HEK293 (cell line): Measurements from ENCODE around the gene ADAMTSL5.

Experiments
- GFI1B ChIP-seq: fragments of 450-650 bp; formaldehyde crosslinking; IDR thresholded peaks from 2 replicates; pipeline ENCODE4 v1.5.1; 2016; ENCODE audit warnings: missing biosample characterization, missing genetic modification characterization
- KLF10 ChIP-seq: fragments of 450-650 bp; IDR thresholded peaks from 2 replicates; pipeline ENCODE4 v1.5.1; 2018; ENCODE audit warnings: missing biosample characterization, mild to moderate bottlenecking, missing genetic modification characterization
- KLF8 ChIP-seq: fragments of 450-650 bp; formaldehyde crosslinking; IDR thresholded peaks from 2 replicates; pipeline ENCODE4 v1.5.1; 2016; ENCODE audit warnings: missing biosample characterization, missing genetic modification characterization
- PBX3 ChIP-seq: sonication (generic); formaldehyde crosslinking; IDR thresholded peaks from 2 replicates; pipeline ENCODE4 v1.8.1; 2022; ENCODE audit warnings: mild to moderate bottlenecking, moderate library complexity, missing genetic modification reagents
- TRIM28 ChIP-seq: IDR thresholded peaks from 2 replicates; pipeline ENCODE4 v1.6.1; 2011; ENCODE audit warnings: low read length, control low read depth, borderline replicate concordance
- ZBTB1 ChIP-seq: fragments of 450-650 bp; formaldehyde crosslinking; IDR thresholded peaks from 2 replicates; pipeline ENCODE4 v1.5.1; 2016; ENCODE audit warnings: missing biosample characterization, missing genetic modification characterization
- ZBTB10 ChIP-seq: fragments of 450-650 bp; formaldehyde crosslinking; IDR thresholded peaks from 2 replicates; pipeline ENCODE4 v1.5.1; 2016; ENCODE audit warnings: missing biosample characterization, missing genetic modification characterization
- ZBTB21 ChIP-seq: fragments of 450-650 bp; formaldehyde crosslinking; IDR thresholded peaks from 2 replicates; pipeline ENCODE4 v1.5.1; 2017; ENCODE audit warnings: missing biosample characterization, missing genetic modification characterization
- ZBTB7A ChIP-seq: fragments of 450-650 bp; formaldehyde crosslinking; IDR thresholded peaks from 2 replicates; pipeline ENCODE4 v1.5.1; 2016; ENCODE audit warnings: low read depth, missing biosample characterization, missing genetic modification characterization
- ZFP37 ChIP-seq: fragments of 450-650 bp; formaldehyde crosslinking; IDR thresholded peaks from 2 replicates; pipeline ENCODE4 v1.5.1; 2016; ENCODE audit warnings: missing biosample characterization, missing genetic modification characterization
- ZNF132 ChIP-seq: fragments of 450-650 bp; formaldehyde crosslinking; IDR thresholded peaks from 2 replicates; pipeline ENCODE4 v1.5.1; 2017; ENCODE audit warnings: missing biosample characterization, missing genetic modification characterization, borderline replicate concordance
- ZNF174 ChIP-seq: fragments of 450-650 bp; formaldehyde crosslinking; IDR thresholded peaks from 2 replicates; pipeline ENCODE4 v1.5.0; 2017; ENCODE audit warnings: missing biosample characterization, mild to moderate bottlenecking, missing genetic modification characterization
- ZNF311 ChIP-seq: fragments of 450-650 bp; formaldehyde crosslinking; IDR thresholded peaks from 2 replicates; pipeline ENCODE4 v1.5.1; 2017; ENCODE audit warnings: missing biosample characterization, missing genetic modification characterization, borderline replicate concordance
- ZNF366 ChIP-seq: fragments of 450-650 bp; formaldehyde crosslinking; conservative IDR thresholded peaks from 2 replicates; pipeline ENCODE4 v1.5.1; 2016; ENCODE audit warnings: missing biosample characterization, missing genetic modification characterization
- ZNF394 ChIP-seq: fragments of 450-650 bp; formaldehyde crosslinking; IDR thresholded peaks from 2 replicates; pipeline ENCODE4 v1.5.1; 2016; ENCODE audit warnings: missing biosample characterization, missing genetic modification characterization, mild to moderate bottlenecking, moderate library complexity, borderline replicate concordance
- ZNF510 ChIP-seq: fragments of 450-650 bp; formaldehyde crosslinking; IDR thresholded peaks from 2 replicates; pipeline ENCODE4 v1.5.1; 2018; ENCODE audit warnings: mild to moderate bottlenecking, missing genetic modification characterization, missing biosample characterization; ENCODE audit not compliant: insufficient replicate concordance
- ZNF530 ChIP-seq: fragments of 450-650 bp; formaldehyde crosslinking; IDR thresholded peaks from 2 replicates; pipeline ENCODE4 v1.5.1; 2016; ENCODE audit warnings: low read depth, missing biosample characterization, missing genetic modification characterization
- ZNF544 ChIP-seq: fragments of 450-650 bp; formaldehyde crosslinking; IDR thresholded peaks from 2 replicates; pipeline ENCODE4 v1.5.0; 2017; ENCODE audit warnings: missing biosample characterization, missing genetic modification characterization
- ZNF560 ChIP-seq: fragments of 450-650 bp; formaldehyde crosslinking; IDR thresholded peaks from 2 replicates; pipeline ENCODE4 v1.5.1; 2017; ENCODE audit warnings: missing biosample characterization, missing genetic modification characterization, borderline replicate concordance
- ZNF624 ChIP-seq: fragments of 450-650 bp; formaldehyde crosslinking; IDR thresholded peaks from 2 replicates; pipeline ENCODE4 v1.5.1; 2017; ENCODE audit warnings: missing biosample characterization, missing genetic modification characterization
- ZNF701 ChIP-seq: fragments of 450-650 bp; formaldehyde crosslinking; IDR thresholded peaks from 2 replicates; pipeline ENCODE4 v1.5.1; 2016; ENCODE audit warnings: missing biosample characterization, missing genetic modification characterization
- ZNF791 ChIP-seq: fragments of 450-650 bp; formaldehyde crosslinking; IDR thresholded peaks from 2 replicates; pipeline ENCODE4 v1.5.1; 2016; ENCODE audit warnings: missing biosample characterization, missing genetic modification characterization
- ZXDB ChIP-seq: fragments of 450-650 bp; formaldehyde crosslinking; IDR thresholded peaks from 2 replicates; pipeline ENCODE4 v1.5.1; 2016; ENCODE audit warnings: missing biosample characterization, missing genetic modification characterization
- TF ChIP-seq, protein P1 (sequence below): fragments of 450-650 bp; formaldehyde crosslinking; IDR thresholded peaks from 2 replicates; pipeline ENCODE4 v1.5.1; 2016; ENCODE audit warnings: missing biosample characterization, missing genetic modification characterization
- TF ChIP-seq, protein P2 (sequence below): fragments of 450-650 bp; formaldehyde crosslinking; IDR thresholded peaks from 2 replicates; pipeline ENCODE4 v1.5.1; 2016; ENCODE audit warnings: missing biosample characterization, missing genetic modification characterization
- TF ChIP-seq, protein P3 (sequence below): fragments of 450-650 bp; formaldehyde crosslinking; IDR thresholded peaks from 2 replicates; pipeline ENCODE4 v1.5.1; 2017; ENCODE audit warnings: missing biosample characterization, missing genetic modification characterization
- TF ChIP-seq, protein P4 (sequence below): fragments of 450-650 bp; formaldehyde crosslinking; IDR thresholded peaks from 2 replicates; pipeline ENCODE4 v1.5.1; 2016; ENCODE audit warnings: missing biosample characterization, missing genetic modification characterization
- TF ChIP-seq, protein P5 (sequence below): IDR thresholded peaks from 2 replicates; pipeline ENCODE4 v1.6.1; 2011; ENCODE audit warnings: mild to moderate bottlenecking, low read depth, low read length, borderline replicate concordance

ADAMTSL5 gene

GRCh38 chr19:1482361-1483130, 30.3 kb downstream of the ADAMTSL5 start (continued):
- TF ChIP-seq ZBTB10 (tag by site-specific recombination) (no peak), ZNF510 (tag by site-specific recombination) (no peak), ZNF174 (tag by site-specific recombination) (no peak), ZBTB7A (tag by site-specific recombination) (no peak), PBX3 (CRISPR knock-in tag) (no peak), ZNF132 (tag by site-specific recombination) (no peak), ZNF544 (tag by site-specific recombination) (no peak), ZNF311 (tag by site-specific recombination) (no peak), ZNF530 (tag by site-specific recombination) (no peak), ZNF791 (no peak), ZNF701 (tag by site-specific recombination) (no peak), KLF10 (tag by site-specific recombination) (no peak), ZBTB21 (tag by site-specific recombination) (no peak), ZNF366 (no peak), TRIM28 (no peak), ZBTB1 (tag by site-specific recombination) (no peak), ZNF394 (tag by site-specific recombination) (no peak), ZFP37 (tag by site-specific recombination) (no peak), ZNF624 (tag by site-specific recombination) (no peak), GFI1B (tag by site-specific recombination) (no peak), KLF8 (tag by site-specific recombination) (peak; percentile 26; the same call in 1 of the 2 replicates), ZXDB (tag by site-specific recombination) (0 out of 2 replicates have a peak, but pooled peaks have one; percentile 22), ZNF560 (tag by site-specific recombination) (no peak)
- TF ChIP-seq, protein P1, sequence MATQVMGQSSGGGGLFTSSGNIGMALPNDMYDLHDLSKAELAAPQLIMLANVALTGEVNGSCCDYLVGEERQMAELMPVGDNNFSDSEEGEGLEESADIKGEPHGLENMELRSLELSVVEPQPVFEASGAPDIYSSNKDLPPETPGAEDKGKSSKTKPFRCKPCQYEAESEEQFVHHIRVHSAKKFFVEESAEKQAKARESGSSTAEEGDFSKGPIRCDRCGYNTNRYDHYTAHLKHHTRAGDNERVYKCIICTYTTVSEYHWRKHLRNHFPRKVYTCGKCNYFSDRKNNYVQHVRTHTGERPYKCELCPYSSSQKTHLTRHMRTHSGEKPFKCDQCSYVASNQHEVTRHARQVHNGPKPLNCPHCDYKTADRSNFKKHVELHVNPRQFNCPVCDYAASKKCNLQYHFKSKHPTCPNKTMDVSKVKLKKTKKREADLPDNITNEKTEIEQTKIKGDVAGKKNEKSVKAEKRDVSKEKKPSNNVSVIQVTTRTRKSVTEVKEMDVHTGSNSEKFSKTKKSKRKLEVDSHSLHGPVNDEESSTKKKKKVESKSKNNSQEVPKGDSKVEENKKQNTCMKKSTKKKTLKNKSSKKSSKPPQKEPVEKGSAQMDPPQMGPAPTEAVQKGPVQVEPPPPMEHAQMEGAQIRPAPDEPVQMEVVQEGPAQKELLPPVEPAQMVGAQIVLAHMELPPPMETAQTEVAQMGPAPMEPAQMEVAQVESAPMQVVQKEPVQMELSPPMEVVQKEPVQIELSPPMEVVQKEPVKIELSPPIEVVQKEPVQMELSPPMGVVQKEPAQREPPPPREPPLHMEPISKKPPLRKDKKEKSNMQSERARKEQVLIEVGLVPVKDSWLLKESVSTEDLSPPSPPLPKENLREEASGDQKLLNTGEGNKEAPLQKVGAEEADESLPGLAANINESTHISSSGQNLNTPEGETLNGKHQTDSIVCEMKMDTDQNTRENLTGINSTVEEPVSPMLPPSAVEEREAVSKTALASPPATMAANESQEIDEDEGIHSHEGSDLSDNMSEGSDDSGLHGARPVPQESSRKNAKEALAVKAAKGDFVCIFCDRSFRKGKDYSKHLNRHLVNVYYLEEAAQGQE (tag by site-specific recombination): peak; percentile 56; the same call in 1 of the 2 replicates
- TF ChIP-seq, protein P2, sequence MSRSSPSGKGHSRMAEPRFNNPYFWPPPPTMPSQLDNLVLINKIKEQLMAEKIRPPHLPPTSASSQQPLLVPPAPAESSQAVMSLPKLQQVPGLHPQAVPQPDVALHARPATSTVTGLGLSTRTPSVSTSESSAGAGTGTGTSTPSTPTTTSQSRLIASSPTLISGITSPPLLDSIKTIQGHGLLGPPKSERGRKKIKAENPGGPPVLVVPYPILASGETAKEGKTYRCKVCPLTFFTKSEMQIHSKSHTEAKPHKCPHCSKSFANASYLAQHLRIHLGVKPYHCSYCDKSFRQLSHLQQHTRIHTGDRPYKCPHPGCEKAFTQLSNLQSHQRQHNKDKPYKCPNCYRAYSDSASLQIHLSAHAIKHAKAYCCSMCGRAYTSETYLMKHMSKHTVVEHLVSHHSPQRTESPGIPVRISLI: no peak
- TF ChIP-seq, protein P3, sequence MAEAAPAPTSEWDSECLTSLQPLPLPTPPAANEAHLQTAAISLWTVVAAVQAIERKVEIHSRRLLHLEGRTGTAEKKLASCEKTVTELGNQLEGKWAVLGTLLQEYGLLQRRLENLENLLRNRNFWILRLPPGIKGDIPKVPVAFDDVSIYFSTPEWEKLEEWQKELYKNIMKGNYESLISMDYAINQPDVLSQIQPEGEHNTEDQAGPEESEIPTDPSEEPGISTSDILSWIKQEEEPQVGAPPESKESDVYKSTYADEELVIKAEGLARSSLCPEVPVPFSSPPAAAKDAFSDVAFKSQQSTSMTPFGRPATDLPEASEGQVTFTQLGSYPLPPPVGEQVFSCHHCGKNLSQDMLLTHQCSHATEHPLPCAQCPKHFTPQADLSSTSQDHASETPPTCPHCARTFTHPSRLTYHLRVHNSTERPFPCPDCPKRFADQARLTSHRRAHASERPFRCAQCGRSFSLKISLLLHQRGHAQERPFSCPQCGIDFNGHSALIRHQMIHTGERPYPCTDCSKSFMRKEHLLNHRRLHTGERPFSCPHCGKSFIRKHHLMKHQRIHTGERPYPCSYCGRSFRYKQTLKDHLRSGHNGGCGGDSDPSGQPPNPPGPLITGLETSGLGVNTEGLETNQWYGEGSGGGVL (tag by site-specific recombination): no peak
- TF ChIP-seq, protein P4, sequence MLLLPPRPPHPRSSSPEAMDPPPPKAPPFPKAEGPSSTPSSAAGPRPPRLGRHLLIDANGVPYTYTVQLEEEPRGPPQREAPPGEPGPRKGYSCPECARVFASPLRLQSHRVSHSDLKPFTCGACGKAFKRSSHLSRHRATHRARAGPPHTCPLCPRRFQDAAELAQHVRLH: 0 out of 2 replicates have a peak, but pooled peaks have one; percentile 22
- TF ChIP-seq, protein P5, sequence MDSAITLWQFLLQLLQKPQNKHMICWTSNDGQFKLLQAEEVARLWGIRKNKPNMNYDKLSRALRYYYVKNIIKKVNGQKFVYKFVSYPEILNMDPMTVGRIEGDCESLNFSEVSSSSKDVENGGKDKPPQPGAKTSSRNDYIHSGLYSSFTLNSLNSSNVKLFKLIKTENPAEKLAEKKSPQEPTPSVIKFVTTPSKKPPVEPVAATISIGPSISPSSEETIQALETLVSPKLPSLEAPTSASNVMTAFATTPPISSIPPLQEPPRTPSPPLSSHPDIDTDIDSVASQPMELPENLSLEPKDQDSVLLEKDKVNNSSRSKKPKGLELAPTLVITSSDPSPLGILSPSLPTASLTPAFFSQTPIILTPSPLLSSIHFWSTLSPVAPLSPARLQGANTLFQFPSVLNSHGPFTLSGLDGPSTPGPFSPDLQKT: no peak
